HUDEP-2 (cell line): ENCODE measurements around the gene GDPD2.
"Not testable (repeated sequence)": the region's sequence is repeated elsewhere in the genome, so short reads cannot be mapped to it uniquely, and the experiment has no call there.

Experiments
- DNase-seq, 76 experiments: peaks; one replicate each; lab custom pipeline; 2025; ENCODE audit not compliant: unreplicated experiment in 76 of 76; lab: John Stamatoyannopoulos, UW

Gene GDPD2

GRCh38 chrX:70422851-70423341, at the start of gene GDPD2:
Gene GDPD2, plus strand, starts transcription at chrX:70423314. Its CDS starts 1,671 bp downstream, at chrX:70424985.
- DNase-seq, result peak in 1 of 76 experiments; percentile 3

GRCh38 chrX:70386235-70386634, 36.9 kb upstream of the GDPD2 start:
- DNase-seq, result no peak

- no peak for DNase-seq
Observed at GRCh38 chrX:70398899-70399298, 24.2 kb upstream of the GDPD2 start.

- DNase-seq, result not testable (repeated sequence)
Observed at GRCh38 chrX:70400181-70400580, 22.9 kb upstream of the GDPD2 start.

GRCh38 chrX:70402721-70403120, 20.4 kb upstream of the GDPD2 start:
- DNase-seq, result no peak

GRCh38 chrX:70405003-70405402, 18.1 kb upstream of the GDPD2 start:
- DNase-seq, result no peak

GRCh38 chrX:70410921-70411320, 12.2 kb upstream of the GDPD2 start:
- no peak for DNase-seq

GRCh38 chrX:70411475-70411874, 11.6 kb upstream of the GDPD2 start:
- DNase-seq, result no peak

GRCh38 chrX:70421618-70422017, 1.5 kb upstream of the GDPD2 start:
- no peak for DNase-seq

GRCh38 chrX:70423936-70424675, 992 bp downstream of the GDPD2 start:
- DNase-seq, result no peak

- DNase-seq, result no peak
Observed at GRCh38 chrX:70424801-70425200, 1.7 kb downstream of the GDPD2 start.

- no peak for DNase-seq
Observed at GRCh38 chrX:70426286-70427278, 3.5 kb downstream of the GDPD2 start.

GRCh38 chrX:70427365-70427764, 4.3 kb downstream of the GDPD2 start:
- DNase-seq, result no peak

- no peak for DNase-seq
Observed at GRCh38 chrX:70429759-70430158, 6.6 kb downstream of the GDPD2 start.

GRCh38 chrX:70432936-70433847, 10.1 kb downstream of the GDPD2 start:
- DNase-seq, result no peak

- DNase-seq, result peak in 67 of 76 experiments; percentile 0 to 68 (median 35)
Observed at GRCh38 chrX:70433848-70434351, 10.8 kb downstream of the GDPD2 start.

- peak in 73 of 76 experiments; percentile 1 to 81 (median 57) for DNase-seq
Observed at GRCh38 chrX:70434352-70434866, 11.3 kb downstream of the GDPD2 start.

GRCh38 chrX:70434914-70435586, 11.9 kb downstream of the GDPD2 start:
- no peak for DNase-seq

- DNase-seq, result no peak
Observed at GRCh38 chrX:70436343-70436742, 13.2 kb downstream of the GDPD2 start.
